GM18526 (cell line): ENCODE measurements around the gene ST6GALNAC5.

ENCODE experiments used
- POLR2A ChIP-seq: IDR thresholded peaks from 3 replicates; pipeline ENCODE4 v1.6.1; 2011; ENCODE audit not compliant: insufficient read length; ENCODE audit errors: extremely low read depth

ST6GALNAC5 gene

DNA sequence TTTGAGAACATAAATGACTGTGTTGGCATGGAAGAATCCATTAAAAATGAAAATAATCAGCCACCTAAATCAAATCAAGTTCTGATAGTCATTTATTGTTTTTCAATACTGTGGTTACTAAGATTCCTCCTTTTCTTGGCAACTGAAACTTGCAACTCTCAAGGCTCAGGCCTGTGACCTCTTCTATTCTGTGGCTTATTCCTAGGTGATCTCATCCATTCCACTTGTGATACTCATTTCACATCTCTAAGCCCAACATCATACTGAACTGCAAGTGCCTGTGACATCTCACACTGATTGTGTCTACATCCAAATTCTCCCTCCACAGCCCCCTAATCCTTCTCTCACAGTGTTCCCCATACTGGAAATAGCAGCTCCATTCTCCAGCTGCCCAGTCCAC lies 4.8 kb upstream of the ST6GALNAC5 start:
- TF ChIP-seq POLR2A, result no peak

DNA sequence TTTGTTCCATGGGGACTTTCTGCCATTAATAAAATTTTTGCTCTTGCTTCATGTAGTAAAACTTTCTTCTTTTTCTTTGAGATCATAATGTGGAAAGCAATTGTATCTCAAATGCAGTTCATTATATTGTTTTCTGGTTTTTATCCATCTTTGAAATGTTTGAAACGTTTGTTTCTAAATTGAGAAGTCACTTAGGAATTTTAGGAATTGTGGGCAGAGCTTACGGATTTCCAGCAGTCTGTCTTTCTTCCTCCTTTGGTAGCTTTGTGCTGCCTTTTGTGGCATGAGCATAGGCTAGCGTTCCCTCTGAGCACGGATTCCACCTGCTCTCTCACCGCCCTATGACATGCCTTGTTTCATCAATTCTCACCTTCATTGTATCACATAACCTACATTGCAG lies 2.9 kb upstream of the ST6GALNAC5 start:
- no peak for TF ChIP-seq POLR2A

DNA sequence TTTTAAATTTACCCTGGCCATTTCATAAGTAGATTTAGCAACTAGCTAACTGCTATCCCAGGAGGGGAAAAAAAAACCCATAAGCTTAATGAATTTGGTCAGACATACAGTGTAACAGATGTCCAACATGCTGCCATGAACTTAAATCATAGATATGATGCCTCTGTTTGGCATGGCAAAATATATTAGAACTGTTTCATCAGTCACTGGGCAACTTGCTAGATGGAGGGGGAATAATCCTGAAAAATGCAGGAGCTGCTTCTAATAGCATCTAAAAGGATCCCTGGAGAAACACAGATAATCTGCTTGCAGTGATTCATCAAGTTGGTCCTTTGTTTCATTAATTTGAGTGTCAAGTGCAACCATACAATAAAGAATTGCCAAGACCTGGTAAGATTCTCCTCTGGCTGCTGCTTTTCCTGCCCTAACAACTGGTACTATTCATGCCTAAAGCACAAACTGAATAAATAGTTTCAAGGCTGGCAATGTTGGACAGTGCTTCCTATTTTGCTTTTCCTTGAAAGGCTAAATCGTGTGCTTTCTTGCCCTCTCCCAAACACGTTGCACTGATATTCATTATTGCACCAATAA lies 1.5 kb upstream of the ST6GALNAC5 start:
- no peak for TF ChIP-seq POLR2A

DNA sequence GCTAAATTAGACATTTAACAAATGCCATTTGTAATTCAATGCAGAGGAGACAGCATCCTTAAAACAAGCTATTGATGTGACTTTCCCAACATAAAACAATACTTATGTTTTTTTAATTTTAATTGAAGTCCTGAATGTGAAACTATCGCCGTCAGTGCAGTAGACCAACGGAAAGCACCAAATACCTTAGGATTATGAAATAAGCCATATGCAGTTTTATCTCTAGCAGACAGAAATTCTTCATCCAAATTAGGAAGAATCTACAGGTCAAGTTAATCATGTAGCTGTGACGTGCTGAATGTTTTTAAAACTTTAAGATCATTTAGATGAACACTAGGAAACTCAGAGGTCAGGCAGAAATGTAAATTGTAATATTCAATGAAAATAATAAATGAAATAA lies 714 bp upstream of the ST6GALNAC5 start:
- TF ChIP-seq POLR2A, result no peak

DNA sequence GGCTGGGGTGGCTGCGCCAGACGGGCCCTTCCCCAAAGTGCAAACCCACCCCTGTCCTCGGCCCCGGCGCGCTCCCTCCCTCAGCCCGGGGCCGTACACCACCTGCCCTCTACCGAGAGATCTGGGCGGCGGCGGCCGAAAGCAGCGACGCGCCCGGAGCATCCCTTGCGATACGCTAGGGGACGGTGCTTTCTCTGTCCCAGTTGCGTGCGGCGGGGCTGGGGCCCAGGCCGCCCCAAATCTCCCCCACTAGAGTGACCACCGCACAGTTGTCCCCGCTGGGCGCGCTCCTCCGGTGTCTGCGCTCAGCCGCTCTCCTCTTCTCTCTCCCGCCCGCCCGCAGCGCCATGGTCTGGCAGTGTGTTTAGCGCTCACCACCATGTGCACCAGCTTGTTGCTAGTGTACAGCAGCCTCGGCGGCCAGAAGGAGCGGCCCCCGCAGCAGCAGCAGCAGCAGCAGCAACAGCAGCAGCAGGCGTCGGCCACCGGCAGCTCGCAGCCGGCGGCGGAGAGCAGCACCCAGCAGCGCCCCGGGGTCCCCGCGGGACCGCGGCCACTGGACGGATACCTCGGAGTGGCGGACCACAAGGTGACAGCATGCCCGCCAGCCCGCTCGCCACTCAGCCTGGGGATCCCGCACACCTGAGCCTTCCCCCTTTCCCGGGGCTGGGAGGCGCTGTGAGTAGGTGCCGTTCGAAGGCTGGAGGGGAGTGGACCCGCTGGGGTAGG lies 1.0 kb downstream of the ST6GALNAC5 start:
- TF ChIP-seq POLR2A, result no peak

DNA sequence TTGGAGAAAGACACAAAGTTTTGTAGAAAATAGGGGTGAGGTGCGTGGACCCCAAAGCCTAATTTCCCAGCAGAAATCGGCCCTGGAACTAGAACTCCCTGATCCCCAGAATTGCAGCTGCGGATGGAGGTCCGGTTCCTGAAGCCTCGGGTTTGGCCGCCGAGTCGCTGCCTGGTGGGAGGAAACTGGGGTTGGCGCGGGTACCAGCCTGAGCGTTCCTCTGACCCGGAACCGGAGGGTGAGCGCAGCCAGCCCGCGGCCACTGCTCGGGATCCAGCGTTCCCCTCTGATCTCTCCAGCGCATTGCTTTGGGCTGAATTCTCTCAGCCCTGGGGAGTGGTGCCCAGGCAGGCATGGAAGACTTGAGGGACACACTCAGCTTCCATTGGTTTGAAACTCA lies 1.6 kb downstream of the ST6GALNAC5 start:
- TF ChIP-seq POLR2A, result no peak

DNA sequence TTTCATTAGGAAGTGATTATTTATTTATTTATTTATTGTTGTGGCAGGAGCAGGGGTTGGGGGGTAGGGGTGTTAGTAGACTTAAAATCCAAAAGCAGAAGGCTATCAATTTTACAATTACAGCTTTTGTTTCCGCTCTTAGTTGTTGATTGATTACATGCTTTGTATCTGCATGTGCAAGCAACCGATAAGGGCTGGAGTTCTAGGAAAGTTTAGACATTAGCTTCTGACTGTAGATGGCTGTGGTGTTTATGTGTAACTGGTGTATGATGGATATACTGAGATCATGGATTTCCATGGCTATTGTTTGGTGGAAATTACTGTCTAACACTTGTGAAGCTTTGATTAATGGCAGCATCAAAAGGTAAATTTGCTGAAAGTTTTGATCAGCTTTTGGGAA lies 2.8 kb downstream of the ST6GALNAC5 start:
- TF ChIP-seq POLR2A, result no peak

DNA sequence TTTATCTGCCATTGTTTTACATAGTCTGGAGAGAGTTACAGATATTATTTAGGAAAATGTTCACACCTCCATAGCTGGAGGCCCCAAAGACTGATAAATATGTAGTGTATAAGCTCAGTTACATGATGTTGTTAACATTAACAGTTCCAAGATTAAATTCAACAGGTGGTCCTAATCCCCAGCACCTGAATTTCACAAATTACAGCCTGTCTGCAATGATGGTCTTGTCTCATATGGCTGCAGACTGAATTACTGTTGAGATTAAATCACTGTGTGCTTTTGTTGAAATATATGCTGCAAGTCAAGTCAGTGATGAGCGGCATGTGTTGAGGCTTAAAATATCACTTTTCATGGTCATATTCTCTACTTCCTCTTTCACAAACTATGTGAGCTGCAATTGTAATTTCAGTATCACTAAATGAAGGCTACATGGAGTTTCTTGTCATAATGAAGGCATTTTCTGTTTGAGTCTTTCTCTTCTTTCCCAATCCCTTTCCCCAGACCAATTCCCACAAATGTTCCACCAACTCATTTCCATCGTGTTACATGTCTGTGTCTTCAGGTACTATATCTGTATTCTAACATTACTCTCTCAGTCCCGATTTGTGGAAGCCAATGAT lies 4.2 kb downstream of the ST6GALNAC5 start:
- TF ChIP-seq POLR2A, result no peak

DNA sequence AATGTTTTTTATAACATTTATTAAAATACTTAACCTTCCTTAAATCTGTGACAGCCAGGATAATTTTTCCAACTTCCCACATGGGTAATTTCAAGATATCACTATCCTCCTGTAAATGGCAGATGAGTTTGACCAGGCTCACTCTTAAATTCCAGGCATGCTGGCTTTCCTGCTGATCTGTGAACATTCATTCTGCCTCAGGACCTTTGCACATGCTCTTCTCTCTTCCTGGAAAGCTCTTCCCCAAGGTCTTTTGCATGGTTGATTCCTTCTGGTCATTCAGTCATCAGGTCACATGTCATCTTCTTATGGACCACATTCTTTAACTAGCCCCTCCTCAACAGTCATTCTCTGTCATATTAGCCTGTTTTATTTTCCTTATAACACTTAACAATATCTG lies 5.7 kb downstream of the ST6GALNAC5 start:
- no peak for TF ChIP-seq POLR2A

DNA sequence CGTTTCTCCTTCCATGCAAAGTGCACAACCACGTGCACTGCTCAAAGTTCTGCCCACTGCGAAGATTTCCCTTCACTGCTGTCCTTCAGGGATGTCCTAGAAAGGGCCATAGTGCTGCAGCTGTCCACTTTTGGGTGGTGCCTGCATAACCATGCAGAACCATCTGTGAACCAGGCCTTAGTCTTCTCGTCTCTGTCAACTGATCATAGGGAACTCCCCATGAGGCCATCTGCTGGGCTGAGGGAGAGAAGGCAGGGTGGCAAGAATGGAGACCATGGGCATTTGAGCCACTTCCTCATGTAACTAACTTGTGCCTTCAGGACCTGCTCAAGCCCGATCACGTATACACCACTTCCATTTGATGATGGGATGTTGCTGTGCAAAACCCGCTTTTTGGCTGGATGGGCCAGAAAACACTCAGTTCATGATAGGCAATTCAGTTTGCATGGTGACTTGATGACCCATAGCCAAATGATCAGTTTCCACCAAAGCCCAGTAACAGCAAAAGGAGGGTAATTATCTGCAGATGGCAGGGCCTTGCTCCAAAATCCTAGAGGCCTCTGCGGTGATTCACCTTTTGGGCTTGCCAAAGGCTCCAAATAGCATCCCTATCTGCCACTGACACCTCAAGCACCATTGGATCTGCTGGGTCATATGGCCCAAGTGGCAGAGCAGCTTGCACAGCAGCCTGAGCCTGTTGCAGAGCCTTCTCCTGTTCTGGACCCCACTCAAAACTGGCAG lies 9.5 kb downstream of the ST6GALNAC5 start:
- TF ChIP-seq POLR2A, result no peak

DNA sequence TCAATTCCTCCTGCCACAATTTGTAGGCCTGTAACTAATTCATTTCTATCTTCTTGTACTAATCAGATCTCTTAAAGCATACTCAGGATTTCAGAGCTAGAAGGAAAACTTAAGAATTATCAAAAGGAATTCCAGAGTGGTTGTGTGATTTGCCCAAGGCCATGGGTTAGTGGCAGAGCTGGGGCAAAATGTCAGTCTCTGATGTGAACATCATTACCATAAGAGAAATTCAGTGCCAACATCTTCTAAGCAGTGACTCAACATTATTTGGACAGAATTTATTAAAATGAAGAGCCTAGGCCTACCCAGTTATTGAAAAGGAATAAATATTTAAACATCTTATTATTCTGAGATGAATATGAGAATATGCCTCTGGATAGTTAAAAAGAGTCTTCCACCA lies 14.5 kb downstream of the ST6GALNAC5 start:
- TF ChIP-seq POLR2A, result no peak

DNA sequence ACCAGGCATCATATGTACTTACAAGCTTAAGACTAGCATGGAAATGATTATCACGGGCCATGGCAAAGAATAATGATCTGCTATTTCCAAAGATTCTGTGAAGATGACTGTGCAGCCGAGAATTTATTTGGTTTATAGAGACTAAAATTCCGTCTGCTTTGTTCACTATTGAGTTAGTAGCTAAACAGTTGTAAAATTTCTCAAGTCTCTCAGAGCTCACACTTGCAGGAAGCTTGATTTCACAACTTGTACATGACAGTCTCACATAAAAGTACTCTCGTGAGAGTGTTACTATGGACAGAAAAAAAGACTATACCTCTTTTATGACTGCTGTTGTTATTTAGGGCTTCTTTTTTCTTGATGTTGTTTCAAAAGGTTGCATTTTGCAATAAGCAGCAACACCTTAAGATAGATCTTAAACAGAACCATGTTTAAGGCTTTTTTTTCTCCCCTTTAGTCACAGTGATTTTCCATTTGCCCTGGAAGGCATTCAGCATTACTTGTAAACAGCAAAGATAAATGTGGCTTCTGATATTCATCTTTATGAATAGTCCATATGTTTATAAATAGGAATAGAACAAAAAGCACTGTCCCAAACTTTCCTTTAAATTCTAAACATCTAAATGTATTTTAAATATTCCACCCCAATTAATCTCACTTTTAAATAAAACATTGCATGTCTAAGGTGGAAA lies 24.8 kb downstream of the ST6GALNAC5 start:
- no peak for TF ChIP-seq POLR2A

DNA sequence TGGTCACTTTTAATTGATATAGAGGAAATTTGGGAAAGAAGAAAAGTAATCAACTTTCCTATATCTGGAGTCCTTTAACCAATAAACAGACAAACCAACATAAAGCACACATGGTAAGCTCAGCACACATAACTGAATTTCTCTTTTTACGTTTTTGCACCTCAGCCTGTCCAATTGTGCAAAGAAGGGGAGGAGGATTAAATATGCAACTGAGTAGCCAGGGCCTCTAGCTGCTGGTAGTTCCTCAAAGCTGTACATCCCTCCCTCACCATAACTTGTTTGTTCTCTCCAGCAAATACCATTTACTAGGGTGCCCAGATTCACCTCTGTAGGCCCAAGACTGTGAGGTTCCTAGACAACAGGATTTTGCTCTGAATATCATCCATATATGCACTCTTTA lies 25.4 kb downstream of the ST6GALNAC5 start:
- TF ChIP-seq POLR2A, result no peak

DNA sequence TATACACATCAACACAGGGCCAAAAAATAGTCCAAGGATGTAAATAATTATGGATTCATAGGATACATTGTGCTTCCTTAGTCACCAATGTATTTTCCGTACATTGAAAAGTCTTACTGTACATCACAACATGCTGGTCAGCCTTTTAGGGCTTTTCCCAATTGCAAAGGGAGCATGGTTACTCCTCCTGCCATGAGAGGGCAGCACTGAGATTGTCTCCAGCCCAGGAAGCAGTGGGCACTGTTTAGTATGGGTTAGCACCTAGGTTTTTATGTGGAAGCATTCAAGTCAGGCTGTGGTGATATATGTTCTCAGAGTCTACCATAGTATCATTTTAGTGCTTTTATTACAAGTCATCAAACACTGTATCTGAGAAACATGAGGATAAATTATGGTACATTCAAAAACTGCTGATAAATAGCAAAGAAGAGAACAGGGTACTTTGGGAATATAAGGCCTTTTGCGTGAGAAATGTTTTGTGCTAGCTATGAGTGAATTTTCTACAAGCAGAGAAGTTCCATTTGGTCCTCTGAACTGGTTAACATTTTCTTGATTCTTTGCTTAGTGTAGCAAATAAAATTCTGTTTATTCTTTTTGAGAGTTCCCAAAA lies 34.0 kb downstream of the ST6GALNAC5 start:
- no peak for TF ChIP-seq POLR2A

DNA sequence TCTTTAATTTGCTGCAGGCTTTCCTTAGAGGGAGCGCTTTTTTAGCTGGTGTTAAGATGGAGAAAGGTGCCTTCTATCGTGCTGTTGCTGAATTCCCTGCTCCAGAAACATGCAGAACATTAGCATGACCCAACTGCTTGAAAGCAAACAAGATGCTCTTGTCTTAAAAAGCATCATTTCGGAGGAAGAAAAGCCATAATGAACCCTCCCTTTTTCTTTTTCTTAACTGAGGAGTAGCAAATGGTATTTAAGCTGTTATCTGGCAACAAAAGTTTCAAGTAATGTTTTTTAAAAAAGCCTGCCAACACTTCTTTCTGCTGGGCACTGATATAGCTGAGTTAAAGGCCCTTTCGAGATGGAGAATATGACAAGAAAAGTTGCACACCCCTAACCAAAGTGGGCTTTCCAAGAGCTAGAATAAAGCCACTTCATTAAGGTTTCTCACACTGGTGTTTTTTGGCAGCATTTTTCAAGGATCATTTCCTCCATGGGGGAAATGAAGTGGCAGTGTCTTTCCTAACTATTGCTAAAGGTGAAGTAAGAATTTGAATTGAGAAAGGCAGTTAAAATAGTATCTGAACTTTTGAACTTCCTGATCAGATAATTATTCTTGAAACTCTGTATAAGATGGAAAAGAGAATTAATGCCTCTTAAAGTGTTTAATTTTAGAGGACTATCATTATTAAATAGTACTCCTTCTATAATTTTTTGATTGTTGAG lies 38.8 kb downstream of the ST6GALNAC5 start:
- TF ChIP-seq POLR2A, result no peak

DNA sequence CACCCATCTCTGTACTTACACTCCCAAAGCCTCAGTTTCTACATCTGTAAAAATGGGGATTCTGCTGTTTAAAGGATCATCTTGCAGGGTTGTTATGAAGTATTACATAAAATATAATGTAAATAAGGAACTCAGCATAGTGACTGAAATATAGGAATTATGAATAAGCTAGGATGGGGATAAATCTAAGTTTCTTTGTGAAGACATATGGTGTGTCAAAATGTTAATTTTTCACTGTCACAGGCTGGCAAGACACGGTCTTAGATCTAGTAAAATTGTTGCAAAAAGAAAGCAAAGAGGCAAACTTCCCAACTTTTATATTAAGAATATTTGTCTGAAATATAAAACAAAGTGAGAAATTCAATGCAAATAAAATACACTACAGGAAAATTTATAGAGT lies 42.0 kb downstream of the ST6GALNAC5 start:
- no peak for TF ChIP-seq POLR2A
